Neuronal stem cell (in vitro differentiated cells): Measurements from ENCODE around the gene PSMD14.
A peak's percentile ranks its signal among the peaks of the same experiment; 100 is the strongest.

Experiments
- DNase-seq: peaks from one replicate; pipeline ENCODE4 v3.0.0-alpha.2; 2013; ENCODE audit warnings: low spot score
- H2AFZ ChIP-seq: one replicate; pipeline ENCODE4 v1.6.1; 2013; ENCODE audit warnings: mild to moderate bottlenecking, low read length, inconsistent platforms
- H2AK5ac ChIP-seq: 2 replicates; pipeline ENCODE4 v1.6.1; 2013; ENCODE audit warnings: low read depth, mild to moderate bottlenecking, inconsistent platforms, low read length, moderate library complexity, mixed read lengths
- H2BK120ac ChIP-seq: 2 replicates; pipeline ENCODE4 v1.6.1; 2013; ENCODE audit warnings: low read depth, mild to moderate bottlenecking, inconsistent platforms, low read length, moderate library complexity, mixed read lengths
- H2BK12ac ChIP-seq: one replicate; pipeline ENCODE4 v1.6.1; 2013; ENCODE audit warnings: low read length, inconsistent platforms
- H2BK15ac ChIP-seq: 2 replicates; pipeline ENCODE4 v1.6.1; 2013; ENCODE audit warnings: mild to moderate bottlenecking, low read length, inconsistent platforms, mixed read lengths
- H2BK5ac ChIP-seq: one replicate; pipeline ENCODE4 v1.6.1; 2013; ENCODE audit warnings: inconsistent platforms, mild to moderate bottlenecking, low read length, moderate library complexity
- H3K14ac ChIP-seq: one replicate; pipeline ENCODE4 v1.6.1; 2013; ENCODE audit warnings: low read length, inconsistent platforms
- H3K18ac ChIP-seq: 2 replicates; pipeline ENCODE4 v1.6.1; 2013; ENCODE audit warnings: low read length, inconsistent platforms
- H3K23ac ChIP-seq: 2 replicates; pipeline ENCODE4 v1.6.1; 2013; ENCODE audit warnings: low read depth, mild to moderate bottlenecking, mixed read lengths, low read length, inconsistent platforms; ENCODE audit not compliant: poor library complexity
- H3K27ac ChIP-seq: replicated peaks from 3 replicates; pipeline ENCODE4 v1.5.1; 2013; ENCODE audit warnings: low read length, inconsistent platforms
- H3K27me3 ChIP-seq, 3 experiments: 2 replicates each; pipeline ENCODE4 v1.6.1; 2013; ENCODE audit warnings: low read length in 3 of 3, mild to moderate bottlenecking in 2 of 3, inconsistent platforms in 1 of 3, low read depth in 1 of 3, mixed read lengths in 1 of 3, moderate library complexity in 1 of 3; ENCODE audit not compliant: control insufficient read depth in 3 of 3, insufficient read depth in 3 of 3
- H3K36me3 ChIP-seq, 2 donors: replicated peaks in 1 of 2; 2 replicates each; pipeline ENCODE4 v1.6.1; 2013; ENCODE audit warnings: low read length in 2 of 2; ENCODE audit not compliant: control insufficient read depth in 2 of 2, insufficient read depth in 2 of 2
- H3K4ac ChIP-seq: 2 replicates; pipeline ENCODE4 v1.6.1; 2013; ENCODE audit warnings: inconsistent platforms, mild to moderate bottlenecking, low read length, moderate library complexity
- H3K4me1 ChIP-seq, 2 donors: 1 replicate in 1 of 2; 2 replicates in 1 of 2; pipeline ENCODE4 v1.6.1; 2013; ENCODE audit warnings: low read length in 2 of 2, low read depth in 1 of 2; ENCODE audit not compliant: control insufficient read depth in 2 of 2, insufficient read depth in 1 of 2
- H3K4me2 ChIP-seq: one replicate; pipeline ENCODE4 v1.6.1; 2013; ENCODE audit warnings: mild to moderate bottlenecking, low read length, inconsistent platforms; ENCODE audit not compliant: insufficient read depth, poor library complexity, severe bottlenecking
- H3K4me3 ChIP-seq, 2 donors: 2 replicates each; pipeline ENCODE4 v1.5.1; 2013; ENCODE audit warnings: low read length in 2 of 2, mild to moderate bottlenecking in 2 of 2, inconsistent platforms in 1 of 2, moderate library complexity in 1 of 2
- H3K79me1 ChIP-seq: one replicate; pipeline ENCODE4 v1.6.1; 2013; ENCODE audit warnings: low read depth, mild to moderate bottlenecking, inconsistent platforms, low read length, moderate library complexity
- H3K9ac ChIP-seq: one replicate; pipeline ENCODE4 v1.6.1; 2013; ENCODE audit warnings: mild to moderate bottlenecking, low read depth, low read length, inconsistent platforms; ENCODE audit not compliant: poor library complexity
- H3K9me3 ChIP-seq, 2 donors: replicated peaks in 1 of 2; 2 replicates each; pipeline versions ENCODE3 to v1.6.1; 2013; ENCODE audit warnings: low read length in 2 of 2, mild to moderate bottlenecking in 2 of 2, inconsistent platforms in 1 of 2, low read depth in 1 of 2, mixed read lengths in 1 of 2, moderate library complexity in 1 of 2; ENCODE audit not compliant: control insufficient read depth in 2 of 2, insufficient read depth in 1 of 2
- H4K8ac ChIP-seq: one replicate; pipeline ENCODE4 v1.6.1; 2013; ENCODE audit warnings: low read depth, mild to moderate bottlenecking, inconsistent platforms, low read length, moderate library complexity
- H4K91ac ChIP-seq: one replicate; pipeline ENCODE4 v1.6.1; 2013; ENCODE audit warnings: low read length, low read depth, mild to moderate bottlenecking, inconsistent platforms; ENCODE audit not compliant: poor library complexity
- WGBS, 2 donors: extraction: QIAGEN DNeasy Blood & Tissue Kit; methylation state at CpG; one replicate each; pipeline ENCODE4 v1.1.7; 2013; ENCODE audit warnings: missing lambda C conversion rate in 2 of 2, mixed read lengths in 1 of 2; ENCODE audit not compliant: insufficient read length in 2 of 2, insufficient replicate concordance in 1 of 2; ENCODE audit errors: extremely low coverage in 2 of 2; 5-methylcytosine and 5-hydroxymethylcytosine counted together

PSMD14 gene

DNA sequence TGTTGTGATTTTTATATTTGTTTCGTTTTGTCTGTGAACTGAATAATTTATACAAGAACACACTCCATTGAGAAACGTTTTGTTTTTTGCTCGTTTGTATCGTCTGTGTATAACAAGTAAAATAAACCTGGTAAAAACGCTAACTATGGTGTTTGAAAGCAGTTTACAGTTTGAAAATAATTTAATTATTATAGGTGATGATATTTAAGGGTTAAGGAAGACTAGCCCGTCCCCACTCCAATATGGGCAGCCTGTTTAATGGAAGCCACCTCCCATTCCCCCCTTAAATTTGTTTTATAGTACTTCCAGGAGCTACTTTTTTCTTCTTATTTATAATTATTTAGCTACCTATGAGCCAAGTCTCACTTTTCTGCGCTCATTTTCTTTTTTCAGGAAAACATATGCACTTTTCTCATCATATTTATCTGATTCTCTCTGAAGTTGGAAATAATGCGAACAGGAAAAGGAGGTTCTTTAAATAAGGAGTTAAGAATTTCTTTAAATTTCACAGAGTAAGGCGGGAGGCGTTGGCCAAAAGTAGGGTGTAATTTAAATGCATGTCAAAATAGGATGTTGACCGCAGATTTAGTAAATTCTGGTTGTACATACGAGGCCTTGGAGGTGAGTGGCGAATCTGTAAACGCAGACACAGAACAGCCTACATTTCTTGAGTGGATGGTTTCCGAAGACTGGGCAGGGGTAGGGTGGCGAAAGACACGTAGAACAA lies 117.7 kb downstream of the PSMD14 start:
- Histone ChIP-seq H4K91ac (no peak overlapping the region), H2BK12ac (no peak overlapping the region), H4K8ac (no peak overlapping the region), H3K4ac (no peak overlapping the region), H3K4me2 (no peak overlapping the region), H3K9ac (no peak overlapping the region), H2BK120ac (no peak overlapping the region), H3K79me1 (no peaks in the 10 kb centered on the region), H3K9me3 (peaks cover 0 to 14% of the 10 kb centered on the region in 2 donors), H2BK15ac (no peak overlapping the region), H3K27ac (no peak overlapping the region), H3K4me1 (peaks cover 0 to 3% of the 10 kb centered on the region in 2 donors), H3K14ac (no peak overlapping the region), H2AK5ac (no peak overlapping the region), H3K4me3 (no peak overlapping the region), H3K23ac (no peak overlapping the region), H3K27me3 (peaks cover 33 to 100% (median 78%) of the 10 kb centered on the region in 3 experiments), H2BK5ac (no peak overlapping the region), H2AFZ (no peak overlapping the region), H3K18ac (no peak overlapping the region), H3K36me3 (no peaks in the 10 kb centered on the region)
- DNase-seq: no peak
- no CpG with 5 or more reads among the region's 17 CpGs for WGBS, 2 donors

DNA sequence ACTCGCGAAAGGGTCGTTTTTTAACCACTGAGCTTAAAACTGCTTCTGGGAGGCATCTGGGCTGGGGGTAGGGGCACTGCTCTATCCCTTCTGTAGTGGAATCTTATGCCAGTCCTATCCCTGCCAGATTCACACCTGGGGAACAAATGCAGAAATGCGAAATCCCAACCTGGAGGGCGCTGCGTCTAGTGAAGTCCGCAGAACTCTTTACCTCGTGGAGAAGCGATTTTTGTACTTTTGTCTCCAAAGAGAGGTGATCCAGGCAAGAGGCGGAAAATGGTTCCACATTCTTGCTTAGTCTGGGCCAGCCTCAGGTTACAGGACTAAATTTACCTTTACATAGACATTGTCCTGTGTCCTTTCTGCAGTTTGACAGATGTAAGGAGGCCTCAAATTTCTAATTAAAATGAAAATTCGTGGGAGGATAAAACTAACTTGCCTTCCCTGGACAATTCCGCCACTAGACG lies 118.3 kb downstream of the PSMD14 start:
- no peak overlapping the region for H2BK120ac ChIP-seq
- no CpG with 5 or more reads among the region's 13 CpGs for WGBS, 2 donors

DNA sequence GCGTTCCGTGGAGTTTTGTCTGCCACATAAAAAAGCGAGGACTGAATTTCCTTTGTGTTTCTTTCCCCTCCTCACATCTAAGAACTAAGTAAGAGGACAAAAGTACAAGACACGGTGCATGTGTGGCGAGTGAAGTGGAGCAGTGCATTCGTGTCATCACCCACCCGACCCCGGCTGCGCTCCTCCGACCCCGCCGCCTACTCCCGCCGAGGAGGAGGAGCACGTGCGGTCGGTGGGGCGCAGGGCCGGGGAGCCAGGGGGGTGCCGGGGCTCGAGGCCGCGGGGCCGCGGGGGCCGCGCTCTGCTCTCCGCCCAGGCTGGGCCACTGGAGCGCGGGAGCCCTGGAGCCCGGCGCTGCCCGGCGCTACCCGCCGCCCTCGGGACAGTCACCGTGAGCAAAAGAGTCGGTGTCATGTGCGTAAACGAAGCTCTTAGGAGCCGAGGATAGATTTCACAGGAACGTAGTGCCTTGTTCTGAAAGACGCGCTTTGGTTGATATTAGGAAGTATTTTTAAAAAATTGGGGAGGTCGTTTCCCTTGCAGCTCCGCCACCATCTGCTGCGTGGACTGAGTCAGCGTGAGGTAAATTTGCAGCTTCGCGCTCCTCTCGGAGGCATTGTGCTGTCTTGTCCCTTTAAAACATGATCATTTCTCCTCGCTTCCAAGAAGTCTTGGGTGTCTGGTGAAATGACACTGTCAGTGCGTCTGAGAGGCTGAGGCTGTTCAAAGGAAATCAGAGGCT lies 118.9 kb downstream of the PSMD14 start:
- Histone ChIP-seq H3K27me3 (peaks cover 30 to 100% (median 66%) of the 10 kb centered on the region in 3 experiments), H4K8ac (no peak overlapping the region), H2AFZ (peak overlapping the region; percentile 62), H3K4ac (no peak overlapping the region), H3K4me2 (peak overlapping the region; percentile 47), H3K18ac (peak overlapping the region; percentile 20), H3K14ac (no peak overlapping the region), H3K9me3 (peaks cover 0 to 14% of the 10 kb centered on the region in 2 donors), H3K4me1 (peaks cover 0 to 3% of the 10 kb centered on the region in 2 donors), H2BK15ac (no peak overlapping the region), H2AK5ac (no peak overlapping the region), H2BK12ac (no peak overlapping the region), H3K27ac (no peak overlapping the region), H3K79me1 (no peaks in the 10 kb centered on the region), H3K4me3 (no peak overlapping the region), H2BK120ac (no peak overlapping the region), H3K9ac (no peak overlapping the region), H3K23ac (no peak overlapping the region), H4K91ac (no peak overlapping the region), H3K36me3 (no peaks in the 10 kb centered on the region), H2BK5ac (no peak overlapping the region)
- WGBS, 2 donors: no CpG with 5 or more reads among the region's 54 CpGs
- peak; percentile 27 for DNase-seq

More for the DNA sequence above, 118.3 kb downstream of the PSMD14 start:
- Histone ChIP-seq H3K36me3 (no peaks in the 10 kb centered on the region), H4K91ac (no peak overlapping the region), H2BK15ac (no peak overlapping the region), H3K27me3 (peaks cover 32 to 100% (median 72%) of the 10 kb centered on the region in 3 experiments), H4K8ac (no peak overlapping the region), H2BK5ac (no peak overlapping the region), H3K4me2 (peak overlapping the region; percentile 47), H3K4ac (no peak overlapping the region), H3K14ac (no peak overlapping the region), H3K4me1 (peaks cover 0 to 3% of the 10 kb centered on the region in 2 donors), H2BK12ac (no peak overlapping the region), H3K23ac (no peak overlapping the region), H3K9me3 (peaks cover 0 to 14% of the 10 kb centered on the region in 2 donors), H3K4me3 (no peak overlapping the region), H3K27ac (no peak overlapping the region), H3K18ac (no peak overlapping the region), H2AK5ac (no peak overlapping the region), H3K79me1 (no peaks in the 10 kb centered on the region), H3K9ac (no peak overlapping the region), H2AFZ (peak overlapping the region; percentile 62)
- no peak for DNase-seq
